GM19395 (cell line): Measurements from ENCODE around the gene BASP1.
"Not testable (repeated sequence)": the region's sequence is repeated elsewhere in the genome, so short reads cannot be mapped to it uniquely, and the experiment has no call there.

Experiments
- ATAC-seq: cut with Tn5 transposase; IDR thresholded peaks from one replicate; pipeline ENCODE4 v1.9.1; 2021; ENCODE audit warnings: mild to moderate bottlenecking, moderate library complexity; ENCODE audit not compliant: unreplicated experiment

Gene BASP1

GRCh38 chr5:17249029-17249634 lies 31.7 kb downstream of the BASP1 start:
- no peak for ATAC-seq

- not testable (repeated sequence) for ATAC-seq
Measured at GRCh38 chr5:17249841-17250240, 32.4 kb downstream of the BASP1 start.

GRCh38 chr5:17252543-17252942 lies 35.1 kb downstream of the BASP1 start:
- no peak for ATAC-seq

GRCh38 chr5:17255471-17256021 lies 38.1 kb downstream of the BASP1 start:
- ATAC-seq = peak; percentile 61

- no peak for ATAC-seq
Measured at GRCh38 chr5:17256171-17256570, 38.7 kb downstream of the BASP1 start.

- ATAC-seq = no peak
Measured at GRCh38 chr5:17256839-17257238, 39.4 kb downstream of the BASP1 start.

GRCh38 chr5:17257705-17258273 lies 40.4 kb downstream of the BASP1 start:
- ATAC-seq = peak; percentile 79

- no peak for ATAC-seq
Measured at GRCh38 chr5:17258431-17258830, 41.0 kb downstream of the BASP1 start.

- not testable (repeated sequence) for ATAC-seq
Measured at GRCh38 chr5:17259012-17259411, 41.6 kb downstream of the BASP1 start.

- ATAC-seq = no peak
Measured at GRCh38 chr5:17259630-17260257, 42.3 kb downstream of the BASP1 start.

- ATAC-seq = no peak
Measured at GRCh38 chr5:17260549-17260948, 43.1 kb downstream of the BASP1 start.

- ATAC-seq = no peak
Measured at GRCh38 chr5:17261075-17261474, 43.6 kb downstream of the BASP1 start.

GRCh38 chr5:17265041-17265440 lies 47.6 kb downstream of the BASP1 start:
- ATAC-seq = no peak

GRCh38 chr5:17267106-17267505 lies 49.7 kb downstream of the BASP1 start:
- peak; percentile 65 for ATAC-seq

- peak; percentile 87 for ATAC-seq
Measured at GRCh38 chr5:17269201-17269600, 51.8 kb downstream of the BASP1 start.

GRCh38 chr5:17272111-17272510 lies 54.7 kb downstream of the BASP1 start:
- no peak for ATAC-seq

GRCh38 chr5:17275289-17276158 lies 58.1 kb downstream of the BASP1 start:
- ATAC-seq = no peak

GRCh38 chr5:17276445-17276844 lies 59.0 kb downstream of the BASP1 start:
- ATAC-seq = peak; percentile 84

- ATAC-seq = no peak
Measured at GRCh38 chr5:17277907-17278306, 60.5 kb downstream of the BASP1 start.

- no peak for ATAC-seq
Measured at GRCh38 chr5:17278931-17279330, 61.5 kb downstream of the BASP1 start.

- ATAC-seq = no peak
Measured at GRCh38 chr5:17279487-17279886, 62.1 kb downstream of the BASP1 start.
